ENCODE measurements around the gene PTPRG.

The PTPRG gene

DNA sequence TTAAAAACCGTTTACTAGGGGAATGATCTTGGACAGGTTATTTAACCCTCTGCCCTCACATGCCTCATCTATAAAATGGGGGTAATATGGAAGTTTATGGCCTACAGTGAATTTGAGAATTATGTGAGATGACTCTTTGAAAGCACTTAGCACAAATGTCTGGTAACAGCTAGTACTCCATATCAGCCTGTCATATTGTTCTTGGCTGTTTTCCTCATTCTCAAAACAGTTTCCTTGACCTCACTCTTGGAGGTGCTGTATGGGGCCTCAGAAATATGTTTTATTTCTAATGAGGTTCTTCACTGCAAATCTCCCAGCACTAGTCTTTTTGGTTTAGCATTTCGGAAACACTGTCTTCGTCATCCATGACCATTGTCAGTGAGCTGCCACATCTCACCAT lies 413.8 kb downstream of the PTPRG start:
- no peak for DNase-seq (ENCODE audit: low read depth)
- TF ChIP-seq, protein P1, sequence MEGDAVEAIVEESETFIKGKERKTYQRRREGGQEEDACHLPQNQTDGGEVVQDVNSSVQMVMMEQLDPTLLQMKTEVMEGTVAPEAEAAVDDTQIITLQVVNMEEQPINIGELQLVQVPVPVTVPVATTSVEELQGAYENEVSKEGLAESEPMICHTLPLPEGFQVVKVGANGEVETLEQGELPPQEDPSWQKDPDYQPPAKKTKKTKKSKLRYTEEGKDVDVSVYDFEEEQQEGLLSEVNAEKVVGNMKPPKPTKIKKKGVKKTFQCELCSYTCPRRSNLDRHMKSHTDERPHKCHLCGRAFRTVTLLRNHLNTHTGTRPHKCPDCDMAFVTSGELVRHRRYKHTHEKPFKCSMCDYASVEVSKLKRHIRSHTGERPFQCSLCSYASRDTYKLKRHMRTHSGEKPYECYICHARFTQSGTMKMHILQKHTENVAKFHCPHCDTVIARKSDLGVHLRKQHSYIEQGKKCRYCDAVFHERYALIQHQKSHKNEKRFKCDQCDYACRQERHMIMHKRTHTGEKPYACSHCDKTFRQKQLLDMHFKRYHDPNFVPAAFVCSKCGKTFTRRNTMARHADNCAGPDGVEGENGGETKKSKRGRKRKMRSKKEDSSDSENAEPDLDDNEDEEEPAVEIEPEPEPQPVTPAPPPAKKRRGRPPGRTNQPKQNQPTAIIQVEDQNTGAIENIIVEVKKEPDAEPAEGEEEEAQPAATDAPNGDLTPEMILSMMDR (conservative IDR thresholded peaks at IDR 0.05; ENCODE audit: low read depth, low read length) = no peak
- no peak overlapping the region for H3K4me3 ChIP-seq (ENCODE audit: low read length)

DNA sequence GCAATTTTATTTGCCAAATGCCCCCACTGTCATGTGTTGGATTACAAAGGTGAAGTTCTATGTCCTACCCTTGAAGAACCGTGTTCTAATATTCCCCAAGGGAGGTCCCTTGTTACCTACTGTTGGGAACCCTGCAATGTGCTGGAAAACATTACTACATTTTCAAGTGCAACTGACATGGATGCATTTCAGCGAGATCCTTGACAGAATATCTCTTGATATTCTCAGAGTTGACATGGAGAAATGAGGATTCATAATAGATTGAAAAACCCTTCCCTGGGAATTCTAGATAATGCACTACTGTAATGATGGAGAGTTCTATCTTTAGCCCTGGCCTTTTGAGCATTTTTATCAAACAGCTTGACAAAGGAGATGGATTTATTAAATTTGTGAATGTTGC lies 414.6 kb downstream of the PTPRG start:
- TF ChIP-seq, protein P1 (conservative IDR thresholded peaks at IDR 0.05; ENCODE audit: low read depth, low read length) = no peak
- no peak for DNase-seq (ENCODE audit: low read depth)
- H3K4me3 ChIP-seq (ENCODE audit: low read length) = no peak overlapping the region

GRCh38 chr3:61978460-61979419 lies 417.4 kb downstream of the PTPRG start:
- no peak overlapping the region for H3K4me3 ChIP-seq (ENCODE audit: low read length)
- TF ChIP-seq, protein P1 (conservative IDR thresholded peaks at IDR 0.05; ENCODE audit: low read depth, low read length) = no peak
- DNase-seq (ENCODE audit: low read depth) = no peak

- no peak overlapping the region for H3K4me3 ChIP-seq (ENCODE audit: low read length)
- DNase-seq (ENCODE audit: low read depth) = no peak
- TF ChIP-seq, protein P1 (conservative IDR thresholded peaks at IDR 0.05; ENCODE audit: low read depth, low read length) = no peak
Observed at GRCh38 chr3:61979638-61980037, 418.3 kb downstream of the PTPRG start.

DNA sequence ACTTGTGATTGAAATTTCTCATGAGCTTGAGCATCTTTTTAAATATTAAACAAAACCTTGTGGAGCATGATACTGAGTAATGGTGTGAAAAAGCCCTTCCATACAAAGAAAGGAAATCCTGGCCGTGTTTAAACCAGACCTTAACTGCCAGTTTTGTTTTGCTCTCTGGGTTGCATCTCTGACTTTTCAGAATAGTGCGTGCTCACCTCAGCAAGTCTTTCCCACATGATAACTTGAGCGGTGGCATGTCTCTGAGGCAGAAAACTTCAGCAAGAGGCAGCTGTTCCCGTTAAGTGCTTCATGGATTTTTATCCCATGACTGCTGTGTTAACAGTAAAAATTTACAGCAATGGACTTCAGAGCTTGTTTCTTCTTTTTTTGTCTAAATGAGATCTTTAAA lies 418.7 kb downstream of the PTPRG start:
- DNase-seq (ENCODE audit: low read depth) = no peak
- TF ChIP-seq, protein P1 (conservative IDR thresholded peaks at IDR 0.05; ENCODE audit: low read depth, low read length) = no peak
- no peak overlapping the region for H3K4me3 ChIP-seq (ENCODE audit: low read length)

DNA sequence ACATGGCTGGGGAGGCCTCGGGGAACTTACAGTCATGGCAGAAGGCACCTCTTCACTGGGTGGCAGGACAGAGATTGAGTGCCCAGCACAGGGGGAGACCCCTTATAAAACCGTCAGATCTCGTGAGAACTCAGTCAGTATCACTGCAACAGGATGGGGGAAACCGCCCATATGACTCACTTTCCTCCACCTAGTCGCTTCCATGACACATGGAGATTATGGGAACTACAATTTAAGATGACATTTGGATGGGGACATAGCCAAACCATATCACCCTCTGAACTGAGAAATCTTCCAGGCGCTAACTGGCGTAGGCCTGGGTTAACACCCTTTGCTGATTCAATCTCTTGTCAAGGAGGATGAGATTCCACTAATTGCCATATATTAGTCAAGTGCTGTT lies 419.7 kb downstream of the PTPRG start:
- TF ChIP-seq, protein P1 (conservative IDR thresholded peaks at IDR 0.05; ENCODE audit: low read depth, low read length) = no peak
- H3K4me3 ChIP-seq (ENCODE audit: low read length) = no peak overlapping the region
- DNase-seq (ENCODE audit: low read depth) = no peak

DNA sequence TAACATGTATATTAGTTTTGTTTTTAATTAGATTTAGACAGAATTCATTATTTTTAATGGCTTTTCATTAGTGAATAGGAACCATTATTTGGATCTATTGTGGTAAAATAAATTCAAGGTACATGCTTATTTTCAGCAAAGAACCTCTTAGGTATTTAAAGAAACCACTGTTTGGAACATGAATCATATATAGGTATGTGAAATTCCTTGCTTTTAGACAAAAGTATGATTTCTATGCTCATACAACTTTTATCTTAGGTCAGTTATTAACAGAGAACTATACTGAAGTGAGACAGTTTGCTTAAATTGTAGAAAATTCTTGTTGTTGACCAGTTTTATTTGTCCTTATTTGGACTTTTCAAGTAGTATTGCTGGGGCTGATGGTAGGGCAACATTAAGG lies 422.1 kb downstream of the PTPRG start:
- no peak for DNase-seq (ENCODE audit: low read depth)
- no peak overlapping the region for H3K4me3 ChIP-seq (ENCODE audit: low read length)
- TF ChIP-seq, protein P1 (conservative IDR thresholded peaks at IDR 0.05; ENCODE audit: low read depth, low read length) = no peak
